HG03139 (cell line): Measurements from ENCODE around the gene SDK1.

ENCODE experiments used
- ATAC-seq: cut with Tn5 transposase; IDR thresholded peaks from one replicate; pipeline ENCODE4 v1.9.1; 2021; ENCODE audit not compliant: unreplicated experiment

The SDK1 gene

DNA sequence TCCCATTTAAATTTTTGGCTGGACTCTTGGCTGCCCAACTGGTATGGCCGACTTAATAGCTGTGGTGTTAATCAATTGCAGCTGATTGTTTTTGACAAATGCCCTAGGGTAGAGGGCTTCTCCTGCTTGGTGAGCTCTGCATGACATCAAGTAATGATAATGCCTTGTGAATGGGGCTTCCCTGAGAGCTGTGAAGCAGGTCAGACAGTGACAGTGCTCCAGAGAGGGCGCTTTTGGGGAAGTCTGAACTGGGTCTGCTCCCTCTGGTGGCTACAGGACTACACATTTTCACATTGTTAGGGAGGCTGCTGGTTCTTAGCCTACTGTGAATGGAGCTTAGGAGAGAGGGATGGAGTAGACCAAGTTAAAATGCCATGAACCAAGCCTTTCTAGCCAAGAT is 98.8 kb downstream of the SDK1 start:
- ATAC-seq = no peak

- ATAC-seq = no peak
These were observed 103.4 kb downstream of the SDK1 start for GRCh38 chr7:3404501-3404900.

DNA sequence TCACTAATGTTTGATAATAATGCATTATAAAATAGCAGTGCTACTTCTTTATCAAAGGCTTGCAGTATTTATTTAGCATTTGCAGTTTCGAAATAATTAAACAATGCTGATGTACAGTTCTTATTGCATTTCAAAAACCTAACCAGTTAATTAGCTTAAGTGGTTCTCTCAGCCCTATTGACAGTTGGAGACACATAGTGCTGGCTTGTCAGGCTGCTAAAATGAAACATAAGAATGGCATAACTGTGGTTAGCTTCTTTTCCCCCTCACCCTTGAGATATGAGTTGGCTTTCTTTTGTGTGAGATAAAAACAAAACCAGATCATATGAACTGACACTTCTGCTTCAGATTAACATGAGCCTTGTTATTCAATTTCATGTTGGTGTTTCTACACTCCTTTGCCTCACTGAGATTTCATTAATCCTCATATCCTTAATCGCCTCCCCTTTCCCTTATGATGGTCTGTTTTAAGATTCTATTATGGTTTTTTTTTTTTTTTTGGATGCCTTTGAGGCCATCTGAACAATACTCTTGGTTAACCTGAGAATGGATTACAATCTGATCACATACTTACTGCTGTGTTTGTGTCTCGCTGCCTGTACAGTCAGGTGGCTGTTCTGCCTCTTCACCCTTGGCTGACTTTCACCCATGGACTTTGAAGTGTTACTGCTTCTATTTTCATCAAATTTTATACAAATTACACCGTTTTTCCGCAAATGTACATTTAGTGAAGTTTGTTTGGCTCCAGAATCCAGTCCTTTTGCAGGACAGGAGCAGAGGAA is 108.0 kb downstream of the SDK1 start:
- ATAC-seq = no peak

GRCh38 chr7:3412871-3413270 is 111.8 kb downstream of the SDK1 start:
- ATAC-seq = no peak

- no peak for ATAC-seq
These were observed 114.8 kb downstream of the SDK1 start for GRCh38 chr7:3415861-3416312.

- no peak for ATAC-seq
These were observed 115.4 kb downstream of the SDK1 start for GRCh38 chr7:3416453-3416852.

GRCh38 chr7:3425087-3425486 is 124.0 kb downstream of the SDK1 start:
- ATAC-seq = no peak

- ATAC-seq = no peak
These were observed 125.0 kb downstream of the SDK1 start for GRCh38 chr7:3426064-3426463.

DNA sequence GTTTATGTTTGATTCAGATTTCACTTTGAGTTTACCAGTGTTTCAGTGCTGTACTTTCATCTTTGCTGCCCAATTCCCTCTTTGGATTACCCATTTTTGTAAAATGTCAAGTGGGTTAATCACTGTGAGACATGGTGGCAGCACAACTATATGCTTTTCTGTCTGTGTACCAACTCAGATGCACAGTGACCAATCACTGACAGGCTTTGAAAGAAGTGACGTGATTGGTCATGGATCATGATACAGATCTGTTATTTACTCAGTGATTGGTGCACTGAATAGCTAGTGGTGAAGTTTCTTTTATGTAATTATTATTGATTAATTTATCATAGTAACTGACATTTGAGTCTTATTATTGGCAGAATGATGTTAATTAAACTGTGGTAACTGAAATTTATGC is 126.9 kb downstream of the SDK1 start:
- no peak for ATAC-seq

- no peak for ATAC-seq
These were observed 128.9 kb downstream of the SDK1 start for GRCh38 chr7:3429981-3430380.

DNA sequence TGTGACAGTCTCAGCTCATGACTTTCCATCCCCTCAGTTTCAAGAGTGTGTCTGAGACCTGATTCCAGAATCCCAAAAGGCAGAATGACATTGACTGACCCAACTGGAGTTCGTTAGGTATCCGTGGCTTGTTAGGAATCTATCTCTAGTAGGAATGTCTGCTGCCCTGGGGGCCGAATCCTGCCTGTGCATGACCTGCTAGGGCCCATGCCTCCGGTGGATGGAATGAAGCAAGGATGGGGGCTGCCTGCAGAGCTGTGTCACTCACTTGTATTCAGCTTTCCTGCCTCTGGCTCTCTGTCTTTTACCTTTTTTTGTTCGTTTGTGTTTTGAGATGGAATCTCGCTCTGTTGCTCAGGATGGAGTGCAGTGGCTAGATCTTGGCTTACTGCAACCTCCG is 129.5 kb downstream of the SDK1 start:
- ATAC-seq = no peak

GRCh38 chr7:3431306-3431705 is 130.3 kb downstream of the SDK1 start:
- ATAC-seq = no peak

- ATAC-seq = no peak
These were observed 131.9 kb downstream of the SDK1 start for GRCh38 chr7:3432911-3433310.

- ATAC-seq = no peak
These were observed 133.6 kb downstream of the SDK1 start for GRCh38 chr7:3434611-3435010.

GRCh38 chr7:3436112-3436511 is 135.1 kb downstream of the SDK1 start:
- ATAC-seq = no peak

GRCh38 chr7:3436746-3437145 is 135.7 kb downstream of the SDK1 start:
- ATAC-seq = no peak

DNA sequence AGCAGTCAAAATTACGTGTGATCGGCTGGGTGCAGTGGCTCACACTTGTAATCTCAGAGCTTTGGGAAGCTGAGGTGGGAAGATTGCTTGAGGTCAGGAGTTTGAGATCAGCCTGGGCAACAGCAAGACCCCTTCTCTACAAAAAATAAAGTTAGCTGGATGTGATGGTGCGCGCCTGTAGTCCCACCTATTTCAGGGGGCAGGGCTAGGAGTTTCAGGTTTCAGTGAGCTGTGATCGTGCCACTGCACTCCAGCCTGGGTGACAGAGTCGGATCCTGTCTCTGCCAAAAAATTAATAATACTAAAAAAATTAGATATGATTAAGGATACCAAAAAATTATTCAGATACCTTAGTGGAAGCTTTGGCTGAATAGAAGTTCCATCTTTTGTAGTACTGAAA is 136.4 kb downstream of the SDK1 start:
- no peak for ATAC-seq

- no peak for ATAC-seq
These were observed 137.3 kb downstream of the SDK1 start for GRCh38 chr7:3438352-3438751.

DNA sequence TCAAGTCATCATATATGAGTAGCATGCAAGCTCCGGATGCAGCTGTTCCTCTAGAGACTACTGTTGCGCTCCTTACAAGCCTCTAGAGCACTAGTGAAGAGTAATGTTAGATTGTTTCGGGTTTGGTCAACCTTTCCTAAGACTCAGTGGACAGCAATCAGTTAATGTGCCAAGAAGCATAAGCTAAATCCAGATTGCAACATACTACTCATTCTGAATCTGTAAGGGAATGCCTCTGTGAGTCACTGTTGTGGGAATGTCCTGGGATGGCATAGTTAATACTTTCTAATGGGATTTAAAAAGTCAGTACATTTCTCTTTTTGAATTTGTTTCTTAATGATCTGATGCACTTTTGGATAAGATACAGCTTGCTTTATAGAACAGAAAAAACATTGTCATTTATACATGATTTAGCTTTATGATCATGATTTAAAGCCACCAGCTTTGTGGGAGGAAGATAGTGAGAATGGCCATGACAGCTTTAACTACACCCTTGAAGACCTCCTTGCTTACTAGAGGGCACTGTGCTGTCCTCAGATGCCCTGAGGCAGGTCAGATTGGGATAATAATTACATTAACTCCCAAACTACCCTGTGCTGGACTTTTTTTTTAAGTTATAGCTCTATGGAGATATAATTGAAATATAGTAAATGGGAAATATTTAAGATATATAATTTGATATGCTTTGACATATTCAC is 138.4 kb downstream of the SDK1 start:
- ATAC-seq = no peak

DNA sequence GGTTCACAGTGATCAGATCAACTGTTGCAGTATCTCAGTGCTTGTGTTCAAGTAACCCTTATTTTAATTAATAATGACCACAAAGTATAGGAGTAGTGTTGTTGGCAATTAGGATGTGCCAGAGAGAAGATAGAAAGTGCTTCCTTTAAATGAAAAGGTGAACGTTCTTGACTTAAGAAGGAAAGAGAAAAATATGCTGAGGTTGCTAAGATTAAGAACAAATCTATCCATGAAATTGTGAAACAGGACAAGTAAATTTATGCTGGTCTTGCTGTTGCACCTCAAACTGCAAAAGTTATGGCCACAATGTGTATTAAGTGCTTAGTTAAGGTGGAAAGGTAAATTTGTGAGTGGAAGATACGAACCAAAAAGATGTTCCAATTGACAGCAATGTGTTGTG is 139.5 kb downstream of the SDK1 start:
- ATAC-seq = no peak

GRCh38 chr7:3443716-3444115 is 142.7 kb downstream of the SDK1 start:
- ATAC-seq = no peak

- ATAC-seq = no peak
These were observed 145.7 kb downstream of the SDK1 start for GRCh38 chr7:3446786-3447185.

GRCh38 chr7:3451701-3452100 is 150.6 kb downstream of the SDK1 start:
- no peak for ATAC-seq
